ENCODE results near the gene MRPL52.

DNA sequence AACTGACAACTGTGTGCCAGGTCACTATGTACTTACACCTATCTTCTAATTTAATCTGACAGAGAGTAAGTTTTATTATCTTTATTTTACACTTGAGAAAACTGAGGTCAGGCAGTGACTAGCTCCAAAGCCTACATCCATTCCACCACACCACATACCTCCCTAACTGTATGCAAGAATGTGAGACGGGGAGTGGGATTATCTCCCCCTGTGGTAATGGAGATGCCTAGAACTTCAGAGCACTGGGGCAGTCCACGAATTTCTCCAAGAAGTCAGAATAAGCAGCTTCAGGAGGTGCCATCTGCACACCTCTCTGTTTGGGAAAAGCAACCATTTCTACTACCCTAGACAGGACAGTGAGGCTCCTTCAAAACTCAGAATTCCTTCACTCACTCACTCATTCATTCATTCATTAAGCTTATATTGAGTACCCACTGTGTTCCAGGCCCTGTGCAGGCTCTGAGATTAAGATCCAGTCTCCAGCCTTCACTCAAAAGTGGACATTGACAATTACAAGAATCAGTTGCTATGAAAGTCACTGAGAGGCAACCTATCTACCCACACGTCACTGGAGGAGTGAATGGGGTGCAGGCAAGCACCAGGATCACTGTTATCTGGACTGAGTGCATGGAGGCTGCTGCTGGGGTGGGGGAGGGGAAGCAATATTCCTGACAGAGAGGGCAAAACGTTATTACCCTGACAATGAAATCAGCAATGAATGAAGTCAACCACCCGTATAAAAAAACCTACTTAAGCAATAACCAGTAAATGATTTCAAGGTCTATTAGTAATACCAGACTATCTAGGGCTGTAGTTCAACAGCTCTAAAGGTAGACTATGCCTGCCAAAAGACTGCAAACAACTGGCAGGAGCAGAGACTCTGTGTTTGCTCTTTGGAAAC, 32.4 kb upstream of the MRPL52 start:
- TF ChIP-seq, protein P1, sequence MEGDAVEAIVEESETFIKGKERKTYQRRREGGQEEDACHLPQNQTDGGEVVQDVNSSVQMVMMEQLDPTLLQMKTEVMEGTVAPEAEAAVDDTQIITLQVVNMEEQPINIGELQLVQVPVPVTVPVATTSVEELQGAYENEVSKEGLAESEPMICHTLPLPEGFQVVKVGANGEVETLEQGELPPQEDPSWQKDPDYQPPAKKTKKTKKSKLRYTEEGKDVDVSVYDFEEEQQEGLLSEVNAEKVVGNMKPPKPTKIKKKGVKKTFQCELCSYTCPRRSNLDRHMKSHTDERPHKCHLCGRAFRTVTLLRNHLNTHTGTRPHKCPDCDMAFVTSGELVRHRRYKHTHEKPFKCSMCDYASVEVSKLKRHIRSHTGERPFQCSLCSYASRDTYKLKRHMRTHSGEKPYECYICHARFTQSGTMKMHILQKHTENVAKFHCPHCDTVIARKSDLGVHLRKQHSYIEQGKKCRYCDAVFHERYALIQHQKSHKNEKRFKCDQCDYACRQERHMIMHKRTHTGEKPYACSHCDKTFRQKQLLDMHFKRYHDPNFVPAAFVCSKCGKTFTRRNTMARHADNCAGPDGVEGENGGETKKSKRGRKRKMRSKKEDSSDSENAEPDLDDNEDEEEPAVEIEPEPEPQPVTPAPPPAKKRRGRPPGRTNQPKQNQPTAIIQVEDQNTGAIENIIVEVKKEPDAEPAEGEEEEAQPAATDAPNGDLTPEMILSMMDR (IDR thresholded peaks at IDR 0.05; ENCODE audit: low read depth, low read length, poor library complexity, severe bottlenecking) = no peak
- TF ChIP-seq EZH2phosphoT487 (IDR thresholded peaks at IDR 0.05; ENCODE audit: borderline replicate concordance, low read length) = no peak
